ENCODE results near the gene PCBD2.

GRCh38 chr5:134887593-134888159, 17.3 kb upstream of the PCBD2 start:
- TF ChIP-seq CTCF (IDR thresholded peaks at IDR 0.05; ENCODE audit: low read depth, low read length) = no peak
- no peak for TF ChIP-seq POLR2A (IDR thresholded peaks at IDR 0.05; ENCODE audit: extremely low read depth, insufficient read length)

Data from NB4 (cell line).